HG02678 (cell line): ENCODE results near the gene E2F8.

ENCODE experiments used
- ATAC-seq: cut with Tn5 transposase; IDR thresholded peaks from one replicate; pipeline ENCODE4 v1.9.1; 2021; ENCODE audit warnings: mild to moderate bottlenecking, moderate library complexity; ENCODE audit not compliant: unreplicated experiment

E2F8 gene

GRCh38 chr11:19187114-19187832 is 53.5 kb downstream of the E2F8 start:
- ATAC-seq = no peak

DNA sequence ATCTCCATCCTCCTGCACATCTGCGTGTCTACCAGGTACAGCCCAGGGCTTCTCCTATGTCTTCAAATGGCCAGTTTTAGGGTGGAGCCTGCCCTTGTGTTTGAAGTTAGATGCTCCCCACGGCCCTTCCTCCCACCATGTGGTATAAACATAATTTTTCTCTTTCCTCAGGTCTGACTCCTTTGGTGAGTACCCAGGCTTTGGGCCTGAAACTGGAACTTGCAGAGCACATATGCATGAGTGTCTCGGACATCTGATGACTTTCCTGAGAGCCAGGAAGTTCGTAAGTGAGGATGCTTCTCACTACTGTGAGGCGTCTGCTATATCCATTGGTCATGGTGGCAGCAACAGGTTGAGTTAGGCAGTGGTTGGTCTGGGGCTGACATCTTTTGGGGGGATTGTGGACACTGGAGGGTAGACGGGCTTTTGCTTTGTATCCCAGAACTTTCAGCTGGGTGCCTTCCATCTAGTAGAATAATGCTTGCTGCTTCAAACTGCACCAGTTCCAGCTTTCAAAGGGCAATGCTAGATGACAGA is 55.2 kb downstream of the E2F8 start:
- no peak for ATAC-seq

DNA sequence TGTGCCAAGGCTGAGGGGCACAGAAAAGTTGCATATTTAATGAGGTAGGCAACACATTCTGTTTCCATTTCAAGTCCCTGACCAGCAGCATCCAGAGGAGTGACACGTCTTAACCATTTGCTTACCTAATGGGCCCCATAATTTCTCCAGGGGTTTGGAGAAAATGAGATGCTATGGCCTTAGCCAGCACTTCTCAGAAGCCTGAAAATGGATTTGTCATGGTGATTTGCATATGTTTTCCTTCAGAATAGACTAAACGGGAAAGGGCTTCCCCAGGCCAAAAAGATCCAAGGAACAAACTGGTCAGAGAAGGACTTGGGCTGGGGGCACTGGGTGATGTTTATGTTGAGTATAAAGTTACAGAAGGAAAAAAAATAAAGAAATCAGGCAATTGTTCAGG is 55.7 kb downstream of the E2F8 start:
- no peak for ATAC-seq

- ATAC-seq = no peak
Measured at GRCh38 chr11:19183646-19184045, 57.1 kb downstream of the E2F8 start.

- ATAC-seq = no peak
Measured at GRCh38 chr11:19181531-19182261, 59.0 kb downstream of the E2F8 start.

DNA sequence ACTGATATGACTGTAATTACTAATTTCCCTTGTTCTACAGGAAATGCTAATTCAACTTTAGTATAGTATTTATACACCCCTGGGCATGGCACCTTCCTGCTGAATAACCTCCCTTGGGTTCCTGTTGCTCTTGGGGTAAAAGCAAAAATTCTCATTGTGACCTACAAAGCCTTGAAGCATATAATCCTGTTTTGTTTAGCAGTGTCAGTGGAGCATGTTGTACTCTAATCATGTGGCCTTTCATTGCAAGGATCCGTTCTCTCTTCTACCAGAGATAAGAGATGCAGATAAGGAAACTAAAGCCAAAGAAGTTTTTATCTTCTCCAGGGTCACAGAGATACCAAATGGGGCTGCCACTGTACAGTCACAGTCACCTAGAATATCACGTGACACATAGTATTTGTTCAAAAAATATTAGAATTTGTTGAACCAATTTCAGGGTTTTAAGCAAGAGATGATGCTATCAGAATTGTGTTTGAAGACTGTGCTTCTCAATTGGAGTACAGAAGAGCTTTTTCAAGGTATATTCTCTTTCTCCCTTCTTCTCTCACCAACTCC is 64.0 kb downstream of the E2F8 start:
- ATAC-seq = no peak
